GM18498 (cell line): ENCODE data around the gene CALM1.

ENCODE experiments used
- ATAC-seq: cut with Tn5 transposase; IDR thresholded peaks from one replicate; pipeline ENCODE4 v1.9.1; 2021; ENCODE audit warnings: mild to moderate bottlenecking, moderate library complexity; ENCODE audit not compliant: unreplicated experiment

Gene CALM1

DNA sequence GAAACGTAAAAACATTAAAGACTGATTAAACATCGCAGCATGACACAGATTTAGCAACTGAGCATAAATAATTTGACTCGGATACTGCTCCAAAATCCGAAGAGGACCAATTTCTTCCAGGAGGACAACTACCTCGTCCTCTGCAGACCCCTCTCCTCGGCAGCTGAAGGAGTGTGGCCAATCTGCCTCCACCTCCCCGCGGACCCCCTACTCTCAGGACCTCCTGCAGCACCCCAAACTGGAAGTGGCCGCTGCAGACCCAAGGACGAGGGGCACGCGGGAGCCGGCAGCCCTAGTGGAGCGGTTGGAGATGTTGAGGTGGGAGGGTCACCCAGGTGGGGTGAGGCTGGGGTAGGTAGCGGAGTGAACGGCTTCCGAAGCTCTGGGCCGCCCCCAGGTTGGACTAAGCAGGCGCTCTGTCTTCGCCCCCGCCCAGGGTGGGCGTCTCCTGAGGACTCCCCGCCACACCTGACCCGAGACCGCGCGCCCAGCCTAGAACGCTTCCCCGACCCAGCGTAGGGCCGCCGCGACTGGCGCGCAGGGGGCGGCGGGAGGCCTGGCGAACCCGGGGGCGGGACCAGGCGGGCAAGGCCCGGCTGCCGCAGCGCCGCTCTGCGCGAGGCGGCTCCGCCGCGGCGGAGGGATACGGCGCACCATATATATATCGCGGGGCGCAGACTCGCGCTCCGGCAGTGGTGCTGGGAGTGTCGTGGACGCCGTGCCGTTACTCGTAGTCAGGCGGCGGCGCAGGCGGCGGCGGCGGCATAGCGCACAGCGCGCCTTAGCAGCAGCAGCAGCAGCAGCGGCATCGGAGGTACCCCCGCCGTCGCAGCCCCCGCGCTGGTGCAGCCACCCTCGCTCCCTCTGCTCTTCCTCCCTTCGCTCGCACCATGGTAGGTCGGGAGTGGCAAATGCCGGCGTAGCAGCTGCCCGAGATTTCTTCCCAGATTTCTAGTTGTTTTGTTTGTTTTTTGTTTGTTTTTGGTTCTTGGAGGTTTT, at the start of gene CALM1:
TSS of gene CALM1 (plus strand) at position 689 of the 999 bp plus-strand sequence. CDS start at position 891, 202 bp downstream.
- peak; percentile 68 for ATAC-seq

DNA sequence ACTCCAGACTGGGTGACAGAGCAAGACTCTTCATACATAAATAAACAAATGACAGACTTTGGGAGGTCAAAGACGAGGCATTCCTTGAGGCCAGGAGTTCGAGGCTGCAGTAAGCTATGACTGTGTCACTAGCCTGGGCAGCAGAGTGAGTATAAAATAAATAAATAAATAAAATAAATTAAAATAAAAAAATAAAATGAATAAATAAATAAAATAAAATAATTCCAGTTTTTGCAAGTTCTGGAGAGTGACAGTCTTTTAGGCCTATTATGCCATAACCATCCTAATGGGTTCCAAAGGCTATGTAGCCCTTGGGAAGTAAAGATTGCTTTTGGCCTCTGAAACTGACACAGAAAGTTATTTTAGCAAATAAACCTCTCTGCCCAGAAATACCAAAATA, 48.6 kb upstream of the CALM1 start:
- ATAC-seq, result no peak

DNA sequence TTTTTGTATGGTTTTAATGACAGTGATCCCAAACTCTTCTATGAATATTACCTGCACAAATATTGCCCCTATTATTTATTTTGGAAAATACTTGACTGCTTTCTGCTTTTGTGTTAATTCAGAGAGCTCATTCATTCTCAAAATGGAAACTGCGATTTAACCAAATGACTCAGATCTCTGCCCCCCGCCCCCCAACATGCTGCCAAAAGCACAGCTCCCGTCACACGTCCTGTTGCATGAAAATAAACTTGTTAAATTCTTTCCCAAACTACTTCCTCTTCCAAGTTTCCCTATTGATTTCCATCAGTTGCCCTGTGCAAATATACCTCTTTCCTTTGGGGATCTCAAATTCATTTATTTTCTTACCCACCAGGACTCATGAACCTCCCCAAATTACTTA, 47.1 kb upstream of the CALM1 start:
- no peak for ATAC-seq

DNA sequence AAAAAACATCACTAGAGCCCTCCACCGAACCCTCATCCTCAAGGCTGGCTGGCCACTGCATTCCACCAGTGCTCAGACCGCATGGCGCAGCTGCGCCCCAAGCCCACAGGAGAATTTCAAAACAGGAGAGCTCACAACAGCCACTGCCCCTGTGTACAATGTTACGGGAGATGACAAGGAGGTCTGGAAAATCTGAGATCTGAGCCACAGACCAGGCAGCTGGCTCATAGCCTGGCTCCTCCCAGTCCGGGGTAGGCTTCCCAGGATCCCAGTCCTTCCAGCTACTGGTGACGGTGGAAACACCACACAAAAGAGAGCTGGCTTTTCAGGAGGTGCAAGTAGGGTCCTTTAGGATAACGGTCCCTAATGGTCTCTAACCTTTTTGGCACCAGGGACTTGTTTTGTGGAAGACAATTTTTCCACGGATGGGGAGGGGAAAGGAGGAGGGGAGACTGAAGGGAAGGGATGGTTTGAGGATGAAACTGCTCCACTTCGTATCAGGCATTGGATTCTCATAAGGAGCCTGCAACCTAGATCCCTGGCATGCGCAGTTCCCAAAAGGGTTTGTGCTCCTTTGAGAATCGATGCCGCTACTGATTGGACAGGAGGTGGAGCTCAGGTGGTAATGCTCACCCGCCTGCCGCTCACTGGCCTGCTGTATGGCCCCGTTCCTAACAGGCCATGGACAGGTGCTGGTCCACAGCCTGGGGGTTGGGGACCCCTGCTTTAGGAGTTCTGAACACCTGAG, 42.1 kb upstream of the CALM1 start:
- no peak for ATAC-seq

DNA sequence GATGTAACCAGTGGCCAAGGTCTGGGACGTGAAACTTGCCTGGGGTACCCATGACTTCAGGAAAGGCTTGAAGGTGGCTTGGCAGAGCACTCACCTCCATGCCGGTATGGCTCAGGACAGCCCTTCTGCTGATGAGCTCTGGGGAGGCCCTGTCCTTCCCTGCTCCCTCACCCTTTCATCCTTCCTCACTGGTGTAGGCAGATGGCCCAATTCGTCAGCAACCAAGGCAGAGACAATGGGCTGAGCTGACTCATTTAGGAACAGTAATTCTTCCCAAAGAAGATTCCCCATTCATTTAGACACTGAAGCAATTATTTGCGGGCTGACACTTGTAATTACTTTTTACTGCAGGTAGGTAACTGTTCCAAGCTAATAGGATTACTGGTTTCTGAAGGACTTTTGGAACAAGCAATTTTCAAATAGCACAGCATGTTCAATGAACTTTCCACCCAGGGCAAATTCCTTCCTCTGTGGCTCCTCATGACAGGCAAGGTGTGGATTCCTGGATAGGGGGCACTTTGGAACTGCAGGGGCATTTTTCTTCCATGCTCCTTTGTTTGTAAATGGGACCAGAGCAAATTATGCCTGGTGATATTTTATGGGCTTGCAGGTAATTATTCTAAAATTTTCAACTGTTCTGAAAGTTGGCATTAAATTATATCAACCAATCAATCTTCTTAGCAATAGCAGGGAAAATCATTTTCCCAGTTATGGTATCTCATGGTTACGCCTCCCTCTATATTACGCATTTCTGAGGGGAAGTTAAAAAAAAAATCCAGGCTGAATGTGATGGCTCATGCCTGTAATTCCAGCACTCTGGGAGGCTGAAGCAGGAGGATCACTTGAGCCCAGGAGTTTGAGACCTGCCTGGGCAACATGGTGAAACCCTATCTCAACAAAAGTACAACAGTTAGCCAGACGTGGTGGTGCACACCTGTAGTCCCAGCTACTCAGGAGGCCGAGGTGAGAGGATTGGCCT, 41.0 kb upstream of the CALM1 start:
- no peak for ATAC-seq

DNA sequence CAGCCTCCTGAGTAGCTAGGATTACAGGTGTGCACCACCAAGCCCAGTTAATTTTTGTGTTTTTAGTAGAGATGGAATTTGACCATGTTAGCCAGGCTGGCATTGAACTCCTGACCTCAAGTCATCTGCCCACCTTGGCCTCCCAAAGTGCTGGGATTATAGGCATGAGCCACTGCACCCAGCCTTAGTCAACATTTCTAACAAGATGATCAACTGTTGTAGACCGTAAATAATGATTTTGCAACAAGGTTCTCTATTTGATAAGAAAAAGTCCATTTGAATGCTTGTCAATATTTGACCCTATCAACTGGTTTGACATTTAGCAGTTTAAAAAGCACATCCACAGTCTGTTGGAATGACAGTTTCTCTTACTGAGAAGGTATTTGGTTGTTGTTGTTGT, 39.9 kb upstream of the CALM1 start:
- no peak for ATAC-seq

DNA sequence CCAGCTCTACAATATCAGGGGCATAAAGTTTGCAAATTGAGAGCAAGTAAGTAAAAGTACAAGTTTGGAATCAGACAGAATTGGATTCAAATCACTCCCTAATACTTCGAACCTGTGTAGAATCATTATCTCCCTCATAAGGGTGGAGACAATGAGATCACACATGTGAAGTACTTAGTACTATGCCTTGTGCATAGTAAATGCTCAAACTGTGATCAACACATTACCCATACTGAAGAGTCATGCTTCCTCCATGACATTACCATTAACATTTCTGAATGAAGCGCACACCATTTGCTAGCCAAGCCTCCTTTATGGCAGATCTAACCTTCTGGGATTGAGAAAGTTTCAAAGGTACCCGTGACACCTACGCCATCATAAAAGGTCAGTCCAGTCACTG, 38.5 kb upstream of the CALM1 start:
- ATAC-seq, result no peak

DNA sequence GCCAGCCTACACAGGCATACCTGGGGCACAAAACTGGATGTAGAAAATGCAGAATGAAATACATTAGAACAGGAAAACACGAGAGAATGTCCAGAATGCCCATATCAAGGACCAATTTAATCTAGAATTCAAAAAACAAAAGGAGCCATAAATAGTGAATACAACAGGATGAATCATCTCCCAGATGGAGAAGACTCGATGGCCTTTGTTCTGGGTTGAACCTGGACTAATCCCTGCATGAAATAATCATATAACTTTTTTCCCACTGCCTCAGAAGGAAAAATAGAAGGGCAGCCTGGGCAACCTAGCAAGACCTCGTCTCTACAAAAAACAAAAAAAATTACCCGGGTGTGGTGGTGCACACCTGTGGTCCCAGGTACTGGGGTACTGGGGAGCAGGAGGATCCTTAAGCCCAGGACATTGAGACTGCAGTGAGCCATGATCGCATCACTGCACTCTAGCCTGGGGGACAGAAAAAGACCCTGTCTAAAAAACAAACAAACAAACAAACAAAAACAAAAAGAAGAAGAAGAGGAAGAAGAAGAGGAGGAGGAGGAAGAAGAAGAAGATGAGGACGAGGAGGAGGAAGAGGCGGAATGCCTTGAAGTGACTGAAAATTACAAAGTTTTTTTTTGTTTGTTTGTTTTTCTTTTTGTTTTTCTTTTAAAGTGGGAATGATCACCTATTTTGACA, 34.8 kb upstream of the CALM1 start:
- ATAC-seq, result no peak

DNA sequence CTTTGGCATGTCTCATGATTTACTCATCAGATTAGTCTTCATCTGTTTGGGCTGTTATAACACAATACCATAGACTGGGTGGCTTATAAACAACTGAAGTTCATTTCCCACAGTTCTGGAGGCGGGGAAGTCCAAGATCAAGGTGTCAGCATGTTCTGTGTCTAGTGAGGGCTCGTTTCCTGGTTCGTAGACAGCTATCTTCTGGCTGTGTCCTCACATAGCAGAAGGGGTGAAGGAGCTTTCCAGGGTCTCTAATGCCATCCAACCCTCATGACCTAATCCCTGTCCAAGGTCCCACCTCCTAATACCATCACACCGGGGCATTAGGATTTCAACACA, 34.3 kb upstream of the CALM1 start:
- no peak for ATAC-seq

DNA sequence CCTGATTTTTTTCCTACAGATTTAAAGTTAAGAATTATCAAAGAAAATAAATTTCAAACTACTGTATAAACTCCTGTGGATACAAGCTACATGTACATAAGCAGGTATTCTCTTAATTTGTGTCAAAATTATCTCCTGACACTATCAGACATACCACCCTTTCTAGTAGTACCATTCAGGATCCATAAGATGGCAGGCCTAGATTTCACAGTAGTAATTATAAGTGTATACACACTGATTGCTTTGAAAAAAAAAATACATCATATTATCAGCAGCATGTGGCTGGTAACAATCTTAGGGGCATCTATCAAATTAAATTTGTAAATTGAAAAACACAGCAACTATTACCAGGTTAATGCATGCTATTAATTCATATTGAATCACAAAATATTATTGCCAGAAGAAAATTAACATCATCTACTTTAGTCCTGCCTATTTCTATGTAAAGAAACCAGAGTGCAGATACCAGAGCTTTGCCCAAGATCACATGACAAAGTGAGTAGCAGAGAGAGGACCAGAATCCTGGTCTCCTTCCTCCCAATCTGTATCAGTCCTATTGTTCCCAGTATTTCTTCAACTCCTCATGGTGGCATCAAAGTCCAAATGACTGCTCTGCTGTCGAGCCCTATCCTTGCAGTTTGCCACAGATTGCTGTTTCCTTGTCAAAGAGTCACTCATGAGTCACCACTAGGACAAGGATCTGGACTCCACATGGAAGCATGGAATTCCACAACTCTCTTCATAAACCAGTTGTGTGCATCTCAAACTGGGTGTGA, 27.7 kb upstream of the CALM1 start:
- no peak for ATAC-seq

DNA sequence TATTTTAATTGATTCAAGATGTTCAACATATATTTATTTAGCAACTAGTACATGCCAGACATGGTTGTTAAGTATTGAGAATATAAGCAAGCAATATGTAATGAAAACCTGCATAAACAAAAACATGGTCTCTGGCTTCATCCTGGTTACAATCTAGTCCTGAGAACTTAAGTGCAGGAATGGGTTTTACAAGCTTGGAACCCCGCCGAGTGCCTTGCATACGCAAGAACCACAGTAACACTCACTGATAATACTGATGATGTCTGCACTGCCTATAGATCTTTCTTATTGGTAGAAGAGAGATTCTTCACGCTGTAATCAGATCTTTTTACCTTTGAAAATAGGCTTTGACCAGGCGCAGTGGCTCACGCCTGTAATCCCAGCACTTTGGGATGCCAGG, 22.9 kb upstream of the CALM1 start:
- ATAC-seq, result no peak

DNA sequence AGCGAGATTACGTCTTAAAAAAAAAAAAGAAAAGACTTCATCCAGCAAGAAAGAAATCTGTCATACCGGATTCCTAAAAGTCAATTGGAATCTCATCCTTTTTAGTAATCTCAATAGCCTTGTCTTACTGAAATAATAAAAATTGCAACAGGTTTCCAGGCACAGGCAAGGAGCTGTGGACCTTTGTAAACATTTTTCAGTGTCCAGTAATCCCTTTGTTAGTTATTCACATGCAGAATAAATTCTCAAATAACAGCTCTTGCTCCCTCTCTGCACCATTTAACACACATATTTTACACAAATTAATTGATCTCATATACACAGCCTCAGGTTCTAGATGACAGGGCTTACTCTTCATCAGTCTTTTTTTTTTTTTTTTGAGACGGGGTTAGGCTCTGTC, 22.0 kb upstream of the CALM1 start:
- no peak for ATAC-seq

DNA sequence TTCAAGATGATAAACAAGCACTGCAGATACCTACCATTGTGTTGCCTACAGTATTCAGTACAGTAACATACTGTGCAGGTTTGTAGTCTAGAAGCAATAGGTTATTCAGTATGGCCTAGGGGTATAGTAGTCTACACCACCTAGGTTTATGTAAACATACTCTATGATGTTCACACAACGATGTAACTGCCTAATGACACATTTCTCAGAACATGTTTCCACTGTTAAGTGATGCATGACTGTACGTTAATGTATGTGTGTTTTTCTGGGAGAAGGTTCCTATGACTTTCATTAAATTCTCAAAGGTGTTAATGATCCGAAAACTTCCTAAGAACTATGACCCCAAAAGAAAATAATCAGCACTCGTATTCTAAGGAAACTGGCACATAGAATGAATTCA, 20.9 kb upstream of the CALM1 start:
- no peak for ATAC-seq

DNA sequence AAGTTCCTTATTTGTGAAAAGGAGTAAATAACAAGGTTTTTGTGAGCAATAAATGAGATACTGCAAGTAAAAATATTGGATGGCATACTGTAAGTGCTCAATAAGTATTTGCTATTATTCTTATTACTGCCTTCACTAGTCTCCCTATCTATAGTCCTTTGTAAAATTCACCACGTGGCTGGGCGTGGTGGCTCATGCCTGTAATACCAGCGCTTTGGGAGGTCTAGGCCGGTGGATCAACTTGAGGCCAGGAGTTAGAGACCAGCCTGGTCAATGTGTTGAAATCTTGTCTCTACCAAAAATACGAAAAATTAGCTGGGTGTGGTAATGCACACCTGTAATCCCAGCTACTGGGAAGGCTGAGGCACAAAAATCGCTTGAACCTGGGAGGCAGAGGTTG, 18.6 kb upstream of the CALM1 start:
- ATAC-seq, result no peak

DNA sequence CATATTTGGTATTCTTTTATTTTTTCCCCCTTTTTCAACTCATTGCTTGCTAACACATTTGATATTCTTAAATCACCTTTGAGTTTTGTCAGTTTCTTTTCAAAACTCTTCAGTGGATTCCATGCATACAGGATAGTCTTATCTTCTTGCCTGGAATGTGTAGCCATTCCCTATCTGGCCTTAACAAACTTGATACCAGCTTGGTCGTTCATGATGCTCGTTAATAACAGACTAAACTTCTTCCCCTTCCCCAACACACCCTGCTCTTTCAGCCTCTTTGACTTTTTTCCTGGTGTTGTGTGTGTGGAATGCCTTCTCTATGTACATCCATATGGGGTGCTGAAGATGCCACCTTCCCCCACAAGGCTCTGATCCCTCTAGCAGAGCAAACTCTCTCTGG, 17.7 kb upstream of the CALM1 start:
- no peak for ATAC-seq

DNA sequence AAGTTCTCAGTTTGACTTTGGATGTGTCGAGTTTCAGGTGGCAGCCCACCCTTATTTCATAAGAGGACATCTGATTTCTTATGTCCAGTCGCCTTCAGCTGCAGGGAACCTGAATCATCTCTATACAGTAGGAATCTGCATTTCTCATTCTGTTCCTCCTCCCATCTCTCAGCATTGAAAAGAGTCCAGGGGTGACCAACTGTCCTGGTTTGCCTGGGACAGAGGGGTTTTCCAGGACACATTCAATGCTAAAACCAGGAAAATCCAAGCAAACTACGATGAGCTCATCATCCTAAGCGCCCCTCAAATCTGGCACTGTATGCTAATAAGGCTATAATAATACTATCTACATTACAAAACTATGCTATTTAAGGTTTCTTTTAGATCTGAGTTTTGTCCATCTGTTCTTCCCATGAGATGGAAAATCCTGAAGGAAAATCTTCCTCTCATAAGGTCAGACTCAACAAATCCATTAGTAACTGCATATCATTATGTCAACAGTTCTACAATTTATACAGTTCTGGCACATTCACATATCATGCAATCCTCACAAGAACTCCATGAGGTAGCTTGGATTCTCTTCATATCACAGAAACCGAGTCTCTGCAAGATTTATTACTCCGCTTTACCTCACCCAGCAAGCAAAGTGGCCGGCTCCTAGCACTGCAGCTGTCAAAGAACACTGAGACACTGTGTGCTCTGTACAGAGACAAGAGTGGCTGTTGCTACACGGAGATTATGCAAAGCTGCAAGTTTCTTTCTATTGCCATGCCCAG, 15.6 kb upstream of the CALM1 start:
- no peak for ATAC-seq

DNA sequence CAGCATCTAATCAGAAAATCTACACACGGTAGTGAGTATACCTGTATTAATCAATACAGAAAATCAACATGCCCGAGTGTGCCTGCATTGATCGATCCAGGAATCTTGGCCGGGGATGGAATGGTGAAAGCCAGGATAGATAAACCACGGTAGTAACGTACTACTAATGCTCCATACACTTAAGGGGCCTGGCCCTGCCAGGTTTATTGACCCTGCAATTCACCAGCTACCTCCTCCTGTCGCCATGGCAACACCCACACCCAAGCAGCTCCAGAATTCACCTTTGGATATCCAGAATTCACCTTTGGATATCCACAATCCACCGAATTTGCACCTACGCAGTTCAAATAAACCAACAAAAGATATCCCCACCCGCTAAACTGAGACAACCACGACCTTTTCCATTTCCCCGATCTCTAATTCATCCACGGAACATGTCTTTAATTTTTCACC, 14.8 kb upstream of the CALM1 start:
- ATAC-seq, result no peak

DNA sequence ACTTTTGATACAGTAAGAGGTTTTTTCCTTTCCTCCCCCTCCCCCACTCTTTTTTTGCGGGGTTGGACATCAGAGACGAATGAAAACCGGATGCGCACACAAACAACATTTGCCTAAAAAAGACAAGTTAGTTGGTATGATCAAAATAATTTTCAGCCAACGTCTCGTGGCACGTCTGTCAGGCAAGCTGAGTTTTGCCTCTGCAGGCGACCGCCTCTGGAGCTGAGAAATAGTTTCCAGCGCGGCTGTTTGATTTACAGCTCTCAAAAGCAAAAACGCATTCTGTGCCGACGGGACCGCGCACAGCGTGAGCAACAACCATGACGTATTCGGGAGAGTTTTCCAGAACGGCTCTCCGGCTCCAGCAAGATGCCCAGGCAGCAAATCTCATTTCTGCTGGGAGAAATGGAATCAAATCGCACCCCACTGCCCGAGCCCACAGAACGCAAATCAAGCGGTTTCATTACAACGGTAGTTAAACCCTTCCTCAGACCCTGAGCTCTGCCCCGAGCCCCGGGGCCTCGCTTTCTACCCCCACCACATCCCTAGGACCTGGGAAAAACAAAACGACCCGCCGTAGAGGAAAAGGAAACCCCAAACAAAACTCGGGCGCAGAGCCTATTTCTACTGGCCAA, 14.2 kb upstream of the CALM1 start:
- peak; percentile 17 for ATAC-seq
